GM19025 (cell line): Measurements from ENCODE around the gene CCR8.
A peak's percentile ranks its signal among the peaks of the same experiment; 100 is the strongest.
"Not testable (repeated sequence)": the region's sequence is repeated elsewhere in the genome, so short reads cannot be mapped to it uniquely, and the experiment has no call there.

Source experiments
- ATAC-seq: cut with Tn5 transposase; IDR thresholded peaks from one replicate; pipeline ENCODE4 v1.9.1; 2021; ENCODE audit warnings: mild to moderate bottlenecking, low read depth, moderate library complexity; ENCODE audit not compliant: unreplicated experiment

CCR8 gene

DNA sequence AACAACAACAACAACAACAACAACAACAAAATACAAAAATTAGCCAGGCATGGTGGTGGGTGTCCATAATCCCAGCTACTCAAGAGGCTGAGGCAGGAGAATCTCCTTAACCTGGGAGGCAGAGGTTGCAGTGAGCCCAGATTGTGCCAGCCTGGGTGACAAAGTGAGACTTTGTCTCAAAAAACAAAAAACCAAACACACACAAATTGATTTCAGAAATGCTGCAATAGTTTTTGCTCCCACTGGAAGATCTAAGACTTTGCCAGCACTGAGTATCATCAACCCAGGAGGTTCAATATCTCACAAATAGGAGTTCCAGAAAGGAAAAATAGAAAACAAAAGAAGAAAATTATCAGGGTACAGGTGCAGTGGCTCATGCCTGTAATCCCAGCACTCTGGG lies 16.2 kb upstream of the CCR8 start:
- no peak for ATAC-seq

DNA sequence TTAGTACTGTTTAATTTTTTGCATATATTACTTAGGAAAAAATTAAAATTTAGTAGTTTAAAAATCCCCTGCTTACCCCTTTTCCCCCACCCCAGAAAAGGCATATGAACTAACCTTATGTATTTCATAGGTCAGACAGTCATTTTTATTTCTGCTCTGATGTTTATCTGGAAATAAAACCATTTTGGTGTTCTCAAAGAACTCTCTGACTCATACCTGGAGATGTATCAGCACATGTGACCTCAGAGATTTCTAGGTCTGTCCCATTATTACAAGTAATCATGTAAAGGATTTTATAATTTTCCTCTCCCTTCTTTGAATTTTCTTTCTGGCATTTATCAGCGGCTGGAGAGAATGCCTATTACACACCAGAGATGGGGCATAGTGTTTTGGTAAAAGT lies 14.1 kb upstream of the CCR8 start:
- no peak for ATAC-seq

- ATAC-seq: no peak
Observed at GRCh38 chr3:39317571-39318169, 11.8 kb upstream of the CCR8 start.

DNA sequence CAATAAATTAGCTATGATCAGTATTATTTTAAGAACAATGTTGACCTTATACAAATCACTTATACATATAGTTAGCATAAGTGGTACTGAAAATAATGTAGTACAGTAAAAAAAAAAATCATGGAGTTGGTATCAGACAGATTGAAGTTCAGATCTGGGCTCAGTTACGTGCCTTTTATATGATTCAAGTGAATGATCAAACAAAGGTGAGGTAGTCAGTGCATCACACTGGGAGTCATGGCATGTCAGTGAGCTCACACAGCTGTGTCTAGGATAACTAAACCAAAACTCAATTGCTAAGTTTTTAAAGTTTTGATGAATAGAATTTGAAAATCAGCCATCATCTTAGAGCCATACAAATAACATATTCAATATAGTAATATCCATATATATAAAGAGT lies 11.2 kb upstream of the CCR8 start:
- no peak for ATAC-seq

GRCh38 chr3:39319249-39319648 lies 10.3 kb upstream of the CCR8 start:
- no peak for ATAC-seq

GRCh38 chr3:39321574-39321983 lies 7.9 kb upstream of the CCR8 start:
- ATAC-seq: not testable (repeated sequence)

DNA sequence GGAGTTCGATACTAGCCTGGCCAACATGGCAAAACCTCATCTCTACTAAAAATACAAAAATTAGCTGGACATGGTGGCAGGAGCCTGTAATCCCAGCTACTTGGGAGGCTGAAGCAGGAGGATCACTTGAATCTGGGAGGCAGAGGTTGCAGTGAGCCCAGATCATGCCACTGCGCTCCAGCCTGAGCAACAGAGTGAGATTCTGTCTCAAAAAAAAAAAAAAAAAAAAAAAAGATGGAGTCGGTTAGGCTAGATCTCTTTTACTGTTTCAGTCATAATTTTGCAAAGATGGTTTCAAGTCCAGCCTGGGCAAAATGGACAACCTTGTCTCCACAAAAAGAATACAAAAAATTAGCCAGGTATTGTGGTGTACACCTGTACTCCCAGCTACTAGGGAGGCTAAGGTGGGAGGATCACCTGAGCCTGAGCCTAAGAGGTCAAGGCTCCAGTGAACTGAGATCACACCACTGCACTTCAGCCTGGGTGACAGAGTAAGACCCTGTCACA lies 7.2 kb upstream of the CCR8 start:
- not testable (repeated sequence) for ATAC-seq

- ATAC-seq: no peak
Observed at GRCh38 chr3:39322936-39323335, 6.6 kb upstream of the CCR8 start.

GRCh38 chr3:39323494-39323893 lies 6.0 kb upstream of the CCR8 start:
- ATAC-seq: no peak

GRCh38 chr3:39325236-39325635 lies 4.3 kb upstream of the CCR8 start:
- ATAC-seq: no peak

DNA sequence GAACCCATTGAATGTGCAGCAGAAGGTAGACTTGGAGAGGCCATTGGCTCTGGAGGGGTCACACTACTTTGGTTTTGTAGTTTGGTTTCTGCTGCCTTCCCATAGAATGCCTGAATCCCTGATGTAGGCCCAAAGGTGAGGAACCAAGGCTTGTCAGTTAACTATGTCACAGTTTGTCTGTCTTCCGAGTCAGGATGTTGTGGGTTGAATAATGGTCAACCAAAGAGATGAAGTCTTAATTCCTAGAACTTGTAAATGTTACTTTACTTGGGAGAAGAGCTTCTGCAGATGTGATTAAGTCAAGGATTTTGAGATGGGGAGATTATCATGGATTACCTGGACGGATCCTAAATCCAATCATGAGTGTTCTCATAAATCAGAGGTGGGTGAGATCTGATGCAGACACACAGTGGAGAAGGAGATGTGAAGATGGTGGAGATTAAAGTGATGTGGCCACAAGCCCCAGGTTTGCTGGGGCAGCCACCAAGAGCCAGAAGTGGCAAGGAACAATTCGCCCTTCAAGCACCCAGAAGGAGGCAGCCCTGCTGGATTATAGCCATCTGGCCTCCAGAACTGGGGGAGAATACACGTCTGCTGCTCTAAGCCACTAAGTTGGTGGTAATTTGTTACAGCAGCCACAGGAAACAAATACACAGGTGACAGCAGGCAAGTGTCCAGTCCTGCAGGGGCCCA lies 2.3 kb upstream of the CCR8 start:
- ATAC-seq: peak; percentile 19

GRCh38 chr3:39327746-39328349 lies 1.7 kb upstream of the CCR8 start:
- peak; percentile 69 for ATAC-seq

DNA sequence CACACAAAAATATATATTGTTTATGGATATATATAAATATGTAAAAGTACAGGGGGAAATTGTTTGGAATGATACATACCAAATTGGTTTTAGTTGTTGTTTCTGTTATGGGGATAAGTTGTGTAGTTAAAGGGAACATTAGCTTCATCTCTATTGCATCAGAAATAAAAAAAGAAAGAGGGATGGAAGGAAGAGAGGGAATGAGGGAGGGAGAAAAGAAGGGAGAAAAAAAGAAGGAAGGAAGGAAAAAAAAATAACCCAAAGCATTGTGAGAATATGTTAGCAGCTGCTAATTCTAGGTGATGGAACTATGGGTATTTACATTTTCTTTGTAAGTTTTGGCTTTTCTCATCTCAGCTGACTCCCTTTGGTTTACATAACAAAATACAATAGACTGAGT lies 1.3 kb downstream of the CCR8 start:
- ATAC-seq: no peak

DNA sequence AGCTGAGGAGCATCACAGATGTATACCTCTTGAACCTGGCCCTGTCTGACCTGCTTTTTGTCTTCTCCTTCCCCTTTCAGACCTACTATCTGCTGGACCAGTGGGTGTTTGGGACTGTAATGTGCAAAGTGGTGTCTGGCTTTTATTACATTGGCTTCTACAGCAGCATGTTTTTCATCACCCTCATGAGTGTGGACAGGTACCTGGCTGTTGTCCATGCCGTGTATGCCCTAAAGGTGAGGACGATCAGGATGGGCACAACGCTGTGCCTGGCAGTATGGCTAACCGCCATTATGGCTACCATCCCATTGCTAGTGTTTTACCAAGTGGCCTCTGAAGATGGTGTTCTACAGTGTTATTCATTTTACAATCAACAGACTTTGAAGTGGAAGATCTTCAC lies 3.0 kb downstream of the CCR8 start:
- ATAC-seq: no peak

DNA sequence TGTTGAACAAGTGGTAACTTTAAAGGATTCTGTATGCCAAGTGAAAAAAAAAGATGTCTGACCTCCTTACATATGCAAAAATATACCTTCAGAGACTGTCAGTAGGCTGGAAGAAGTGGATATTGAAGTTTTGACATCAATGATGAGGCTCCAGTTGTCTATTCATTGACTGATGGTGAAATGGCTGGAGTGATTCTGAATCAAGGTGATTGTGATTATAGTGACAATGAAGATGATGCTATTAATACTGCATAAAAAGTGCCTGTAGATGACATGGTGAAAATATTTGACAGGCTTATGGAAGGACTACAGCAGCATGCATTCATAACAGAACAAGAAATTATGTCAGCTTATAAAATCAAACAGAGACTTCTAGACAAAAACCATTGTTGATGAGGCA lies 4.1 kb downstream of the CCR8 start:
- ATAC-seq: no peak

DNA sequence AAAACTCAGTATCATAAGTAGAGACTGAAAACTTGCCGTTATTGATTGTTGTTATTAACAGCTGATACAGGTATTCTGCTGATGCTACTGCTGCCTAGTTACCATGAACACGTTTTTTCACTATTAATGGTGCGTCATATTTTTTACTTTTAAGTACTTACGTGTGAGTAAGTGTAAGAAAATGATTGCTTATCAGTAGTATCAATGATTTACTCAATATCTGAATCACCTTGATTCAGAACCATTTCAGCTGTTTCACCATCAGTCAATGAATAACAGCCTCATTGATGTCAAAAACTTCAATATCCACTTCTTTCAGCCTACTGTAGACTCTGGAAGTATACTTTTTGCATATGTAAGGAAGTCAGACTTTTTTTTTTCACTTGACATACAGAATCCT lies 4.7 kb downstream of the CCR8 start:
- ATAC-seq: no peak

GRCh38 chr3:39338201-39338600 lies 8.7 kb downstream of the CCR8 start:
- no peak for ATAC-seq

- ATAC-seq: no peak
Observed at GRCh38 chr3:39339086-39339485, 9.6 kb downstream of the CCR8 start.

DNA sequence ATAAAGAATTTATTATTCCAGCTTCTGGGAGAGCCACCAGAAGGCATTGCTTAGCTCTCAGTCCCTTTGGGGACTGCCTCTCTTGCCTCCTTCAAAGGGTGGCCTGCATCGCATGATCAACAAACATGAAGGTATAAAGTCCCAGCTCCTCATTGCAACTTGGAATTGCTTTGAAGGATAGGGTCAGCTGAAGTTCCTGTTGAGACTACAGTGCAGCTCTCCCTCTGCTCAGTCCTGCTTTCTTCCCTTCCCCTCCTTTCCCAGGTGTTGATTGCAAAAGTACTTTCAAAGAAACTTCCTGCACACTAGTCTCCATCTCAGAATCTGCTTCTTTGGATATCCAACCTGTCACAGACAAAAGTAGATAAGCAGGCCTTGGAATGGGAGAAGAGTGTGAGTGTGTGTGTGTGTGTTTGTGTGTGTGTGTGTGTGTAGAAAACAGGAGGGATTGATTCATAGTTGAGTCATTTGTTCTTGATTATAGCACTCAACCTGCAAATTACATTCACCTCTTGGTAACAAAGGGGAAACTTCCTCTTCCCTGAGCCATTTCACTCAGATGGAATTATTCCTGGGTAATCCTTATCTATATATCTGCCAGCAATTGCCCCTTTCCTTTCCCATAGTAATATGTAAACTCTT lies 13.7 kb downstream of the CCR8 start:
- no peak for ATAC-seq

GRCh38 chr3:39343760-39344159 lies 14.3 kb downstream of the CCR8 start:
- ATAC-seq: no peak

DNA sequence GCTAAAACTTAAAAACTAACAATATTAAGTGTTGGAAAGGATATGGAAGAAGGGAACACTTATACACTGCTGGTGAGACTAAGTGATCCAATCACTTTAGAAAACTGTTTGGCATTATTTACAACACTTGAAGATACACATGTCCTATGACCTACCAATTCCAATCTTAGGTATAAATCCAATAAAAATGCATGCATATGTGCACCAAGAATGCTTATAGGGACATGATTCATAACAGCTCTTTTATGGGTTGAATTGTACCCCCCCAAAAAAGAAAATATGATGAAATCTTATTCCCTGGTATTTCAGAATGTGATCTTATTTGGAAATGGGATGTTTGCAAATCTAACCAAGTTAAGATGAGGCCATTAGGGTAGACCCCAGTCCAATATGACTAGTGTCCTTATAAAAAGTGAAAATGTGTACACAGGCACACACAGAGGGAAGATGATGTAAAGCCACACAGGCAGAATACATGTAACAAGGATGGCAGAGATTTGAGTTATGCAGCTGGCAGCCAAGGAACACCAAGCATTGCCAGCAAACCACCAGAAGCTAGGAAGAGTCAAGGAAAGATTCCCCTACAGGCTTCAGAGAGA lies 15.3 kb downstream of the CCR8 start:
- ATAC-seq: no peak
